GM18505 (cell line): Measurements from ENCODE around the gene MYOM1.

Experiments used
- ATAC-seq: cut with Tn5 transposase; IDR thresholded peaks from one replicate; pipeline ENCODE4 v1.9.1; 2021; ENCODE audit not compliant: unreplicated experiment
- POLR2A ChIP-seq: IDR thresholded peaks from 4 replicates; pipeline ENCODE4 v1.6.1; 2011; ENCODE audit warnings: borderline replicate concordance; ENCODE audit not compliant: insufficient read depth, insufficient read length; ENCODE audit errors: extremely low read depth

Gene MYOM1

GRCh38 chr18:3219631-3220335 is at the start of gene MYOM1:
Gene MYOM1, minus strand, starts transcription at chr18:3219968. Its CDS starts 4,745 bp downstream, at chr18:3215223.
- no peak for TF ChIP-seq POLR2A
- ATAC-seq: no peak

GRCh38 chr18:3269241-3269913 is 49.6 kb upstream of the MYOM1 start:
- no peak for ATAC-seq

GRCh38 chr18:3268306-3268705 is 48.5 kb upstream of the MYOM1 start:
- no peak for TF ChIP-seq POLR2A
- no peak for ATAC-seq

More at GRCh38 chr18:3269241-3269913, 49.6 kb upstream of the MYOM1 start:
- TF ChIP-seq POLR2A: no peak

GRCh38 chr18:3266062-3266608 is 46.4 kb upstream of the MYOM1 start:
- no peak for TF ChIP-seq POLR2A
- no peak for ATAC-seq

- no peak for TF ChIP-seq POLR2A
- no peak for ATAC-seq
Measured at GRCh38 chr18:3265564-3266033, 45.8 kb upstream of the MYOM1 start.

GRCh38 chr18:3264362-3264761 is 44.6 kb upstream of the MYOM1 start:
- TF ChIP-seq POLR2A: no peak

GRCh38 chr18:3263132-3263700 is 43.4 kb upstream of the MYOM1 start:
- no peak for ATAC-seq

More at GRCh38 chr18:3264362-3264761, 44.6 kb upstream of the MYOM1 start:
- ATAC-seq: no peak

GRCh38 chr18:3262234-3263131 is 42.7 kb upstream of the MYOM1 start:
- no peak for TF ChIP-seq POLR2A
- ATAC-seq: peak; percentile 46

More at GRCh38 chr18:3263132-3263700, 43.4 kb upstream of the MYOM1 start:
- TF ChIP-seq POLR2A: no peak

- ATAC-seq: peak; percentile 86
- peak; percentile 91 for TF ChIP-seq POLR2A
Measured at GRCh38 chr18:3261373-3262233, 41.8 kb upstream of the MYOM1 start, which contains the start of gene MYL12B. Gene MYL12B, plus strand, starts transcription at chr18:3262133. Its CDS starts 10,766 bp downstream, at chr18:3272899.

- no peak for TF ChIP-seq POLR2A
Measured at GRCh38 chr18:3260995-3261372, 41.2 kb upstream of the MYOM1 start.

GRCh38 chr18:3257627-3258120 is 37.9 kb upstream of the MYOM1 start:
- no peak for TF ChIP-seq POLR2A
- ATAC-seq: no peak

More at GRCh38 chr18:3260995-3261372, 41.2 kb upstream of the MYOM1 start:
- no peak for ATAC-seq
